Gastrocnemius medialis (tissue), 4 donors: ENCODE data around the gene FOXF1.

ENCODE experiments used
- POLR2A ChIP-seq, 2 donors: fragments of 450-650 bp; IDR thresholded peaks; one replicate each; pipeline ENCODE4 v1.6.1; 2017; ENCODE audit warnings: antibody characterized with exemption in 2 of 2, mild to moderate bottlenecking in 2 of 2, moderate library complexity in 2 of 2
- TF ChIP-seq, protein P1 (sequence below), 5 experiments: fragments of 450-650 bp in 3 of 5; fragments of 200-600 bp in 2 of 5; sonication (generic) in 2 of 5; IDR thresholded peaks in 4 of 5; conservative IDR thresholded peaks in 1 of 5; 1 replicate in 4 of 5; 2 replicates in 1 of 5; pipeline ENCODE4 v1.5.1; 2016 to 2019; ENCODE audit warnings: antibody characterized with exemption in 5 of 5, mild to moderate bottlenecking in 3 of 5, moderate library complexity in 3 of 5

DNA sequence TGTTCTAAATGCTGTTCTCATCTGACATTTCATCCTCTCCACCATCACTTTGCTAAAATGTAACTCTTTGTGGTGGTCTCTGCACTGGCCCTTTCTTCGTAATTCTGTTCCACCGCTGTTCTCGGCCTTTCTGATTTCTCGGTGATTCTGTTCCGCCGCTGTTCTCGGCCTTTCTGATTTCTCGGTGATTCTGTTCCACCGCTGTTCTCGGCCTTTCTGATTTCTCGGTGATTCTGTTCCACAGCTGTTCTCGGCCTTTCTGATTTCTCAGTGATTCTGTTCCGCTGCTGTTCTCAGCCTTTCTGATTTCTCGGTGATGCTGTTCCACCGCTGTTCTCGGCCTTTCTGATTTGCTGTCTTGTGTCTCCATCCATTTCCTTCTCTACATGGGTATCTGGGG lies 12.3 kb downstream of the FOXF1 start:
- TF ChIP-seq, protein P1, sequence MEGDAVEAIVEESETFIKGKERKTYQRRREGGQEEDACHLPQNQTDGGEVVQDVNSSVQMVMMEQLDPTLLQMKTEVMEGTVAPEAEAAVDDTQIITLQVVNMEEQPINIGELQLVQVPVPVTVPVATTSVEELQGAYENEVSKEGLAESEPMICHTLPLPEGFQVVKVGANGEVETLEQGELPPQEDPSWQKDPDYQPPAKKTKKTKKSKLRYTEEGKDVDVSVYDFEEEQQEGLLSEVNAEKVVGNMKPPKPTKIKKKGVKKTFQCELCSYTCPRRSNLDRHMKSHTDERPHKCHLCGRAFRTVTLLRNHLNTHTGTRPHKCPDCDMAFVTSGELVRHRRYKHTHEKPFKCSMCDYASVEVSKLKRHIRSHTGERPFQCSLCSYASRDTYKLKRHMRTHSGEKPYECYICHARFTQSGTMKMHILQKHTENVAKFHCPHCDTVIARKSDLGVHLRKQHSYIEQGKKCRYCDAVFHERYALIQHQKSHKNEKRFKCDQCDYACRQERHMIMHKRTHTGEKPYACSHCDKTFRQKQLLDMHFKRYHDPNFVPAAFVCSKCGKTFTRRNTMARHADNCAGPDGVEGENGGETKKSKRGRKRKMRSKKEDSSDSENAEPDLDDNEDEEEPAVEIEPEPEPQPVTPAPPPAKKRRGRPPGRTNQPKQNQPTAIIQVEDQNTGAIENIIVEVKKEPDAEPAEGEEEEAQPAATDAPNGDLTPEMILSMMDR (IDR thresholded peaks at IDR 0.05 in 4 of 5, conservative IDR thresholded peaks at IDR 0.05 in 1 of 5): no peak
- TF ChIP-seq POLR2A (IDR thresholded peaks at IDR 0.05): no peak
